Measurements from ENCODE around the gene PCGF5.
"Not testable (repeated sequence)": the region's sequence is repeated elsewhere in the genome, so short reads cannot be mapped to it uniquely, and the experiment has no call there.

Gene PCGF5

DNA sequence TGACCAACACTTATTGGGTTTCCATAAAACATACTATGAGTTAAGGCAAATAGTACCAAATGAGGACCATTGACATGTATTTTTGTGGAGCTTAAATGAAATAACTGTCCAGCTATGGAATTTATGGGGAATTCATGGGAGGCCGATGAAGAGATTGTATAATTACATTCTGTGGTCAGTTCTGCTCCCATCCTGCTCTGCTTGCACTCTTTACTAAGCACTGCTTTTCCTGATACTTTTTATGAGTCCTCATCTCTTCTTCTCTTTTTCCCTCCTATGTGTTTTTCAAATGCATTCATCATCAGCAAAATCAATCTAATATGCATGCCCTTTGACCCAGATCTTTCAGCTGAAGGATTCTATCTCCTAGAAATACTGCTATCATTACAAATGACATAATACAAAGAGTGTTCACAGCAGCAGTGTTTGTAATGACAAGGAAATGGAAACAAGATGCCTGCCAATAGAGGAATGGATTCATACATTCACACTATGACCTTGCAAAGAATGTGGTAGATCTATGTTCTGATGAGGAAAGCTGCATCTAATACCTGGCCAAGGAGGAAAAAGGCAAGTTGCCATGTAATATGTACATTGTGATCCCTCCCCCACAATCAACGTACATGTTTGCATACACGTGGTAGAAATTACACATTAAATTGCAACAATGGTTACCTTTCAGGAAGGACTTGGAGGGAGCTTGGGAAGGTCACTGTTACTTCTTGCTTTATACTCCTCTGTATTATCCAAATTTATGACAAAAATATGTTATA lies 73.9 kb downstream of the PCGF5 start:
- Histone ChIP-seq H3K27ac (no peak overlapping the region), H3K4me3 (no peak overlapping the region)
- no peak for DNase-seq (ENCODE audit: low spot score)
- TF ChIP-seq, protein P1, sequence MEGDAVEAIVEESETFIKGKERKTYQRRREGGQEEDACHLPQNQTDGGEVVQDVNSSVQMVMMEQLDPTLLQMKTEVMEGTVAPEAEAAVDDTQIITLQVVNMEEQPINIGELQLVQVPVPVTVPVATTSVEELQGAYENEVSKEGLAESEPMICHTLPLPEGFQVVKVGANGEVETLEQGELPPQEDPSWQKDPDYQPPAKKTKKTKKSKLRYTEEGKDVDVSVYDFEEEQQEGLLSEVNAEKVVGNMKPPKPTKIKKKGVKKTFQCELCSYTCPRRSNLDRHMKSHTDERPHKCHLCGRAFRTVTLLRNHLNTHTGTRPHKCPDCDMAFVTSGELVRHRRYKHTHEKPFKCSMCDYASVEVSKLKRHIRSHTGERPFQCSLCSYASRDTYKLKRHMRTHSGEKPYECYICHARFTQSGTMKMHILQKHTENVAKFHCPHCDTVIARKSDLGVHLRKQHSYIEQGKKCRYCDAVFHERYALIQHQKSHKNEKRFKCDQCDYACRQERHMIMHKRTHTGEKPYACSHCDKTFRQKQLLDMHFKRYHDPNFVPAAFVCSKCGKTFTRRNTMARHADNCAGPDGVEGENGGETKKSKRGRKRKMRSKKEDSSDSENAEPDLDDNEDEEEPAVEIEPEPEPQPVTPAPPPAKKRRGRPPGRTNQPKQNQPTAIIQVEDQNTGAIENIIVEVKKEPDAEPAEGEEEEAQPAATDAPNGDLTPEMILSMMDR (IDR thresholded peaks at IDR 0.05): no peak

- no peak overlapping the region for H3K27ac ChIP-seq
- DNase-seq (ENCODE audit: low spot score): no peak
- no peak overlapping the region for H3K4me3 ChIP-seq
- TF ChIP-seq, protein P1 (IDR thresholded peaks at IDR 0.05): no peak
These were observed 74.9 kb downstream of the PCGF5 start for GRCh38 chr10:91295346-91295745.

DNA sequence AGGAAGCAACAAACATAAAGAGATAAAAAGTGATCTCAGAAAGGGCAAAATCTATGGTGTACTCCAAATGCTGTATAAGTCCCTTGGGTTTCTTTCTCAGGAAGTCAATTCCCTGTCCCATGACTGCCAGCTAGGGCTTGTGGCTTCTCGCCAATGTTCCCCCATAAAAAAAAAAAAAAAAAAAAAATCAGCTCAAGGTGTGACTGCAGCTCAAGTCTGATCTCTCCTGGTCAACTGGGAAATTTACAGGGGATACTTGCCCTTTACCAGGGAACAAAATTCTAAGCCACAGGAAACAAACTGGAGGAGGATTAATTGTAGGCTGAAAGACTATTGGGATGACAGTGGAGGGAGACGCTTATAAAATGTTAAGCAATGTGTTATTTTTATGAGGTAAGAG lies 76.0 kb downstream of the PCGF5 start:
- TF ChIP-seq, protein P1 (IDR thresholded peaks at IDR 0.05): no peak
- DNase-seq (ENCODE audit: low spot score): no peak
- Histone ChIP-seq H3K4me3 (no peak overlapping the region), H3K27ac (no peak overlapping the region)

- no peak for DNase-seq (ENCODE audit: low spot score)
- TF ChIP-seq, protein P1 (IDR thresholded peaks at IDR 0.05): peak; percentile 98
- H3K27ac ChIP-seq: peak overlapping the region in 1 of 2 donors; percentile 28
- H3K4me3 ChIP-seq: peak overlapping the region; percentile 62
These were observed 77.9 kb downstream of the PCGF5 start for GRCh38 chr10:91298224-91298871.

GRCh38 chr10:91299999-91300575 lies 79.6 kb downstream of the PCGF5 start:
- no peak for DNase-seq (ENCODE audit: low spot score)
- no peak overlapping the region for H3K27ac ChIP-seq
- no peak overlapping the region for H3K4me3 ChIP-seq
- TF ChIP-seq, protein P1 (IDR thresholded peaks at IDR 0.05): no peak

GRCh38 chr10:91302946-91303345 lies 82.5 kb downstream of the PCGF5 start:
- H3K4me3 ChIP-seq; H3K27ac ChIP-seq; DNase-seq (ENCODE audit: low spot score): not testable (repeated sequence)

GRCh38 chr10:91305979-91306378 lies 85.5 kb downstream of the PCGF5 start:
- H3K4me3 ChIP-seq; H3K27ac ChIP-seq; DNase-seq (ENCODE audit: low spot score): not testable (repeated sequence)

GRCh38 chr10:91307489-91307888 lies 87.0 kb downstream of the PCGF5 start:
- Histone ChIP-seq H3K4me3 (no peak overlapping the region), H3K27ac (no peak overlapping the region)
- TF ChIP-seq, protein P1 (IDR thresholded peaks at IDR 0.05): no peak
- DNase-seq (ENCODE audit: low spot score): no peak

Data from coronary artery (tissue), 2 donors.